ENCODE results near the gene ACOXL. TPM values are rescaled to one million over a fixed set of nuclear protein-coding genes. Genes with fewer than 3 reads are reported as not detected.

The ACOXL gene
- total RNA-seq, 5 donors from 2014 or later (not counting 1 experiment from before 2014, with no cell fraction given): 0.10 TPM; not detected in 4

- ATAC-seq (replicated peaks in 1 of 4) (no peak), DNase-seq (no peak)
- POLR2A ChIA-PET: no interaction called here
- Mint-ChIP-seq H3K36me3 (no peaks in the 10 kb centered on the region), H3K27ac (no peak overlapping the region), H3K9me3 (peaks cover 0 to under 1% (median 0%) of the 10 kb centered on the region in 3 donors), H3K4me1 (no peaks in the 10 kb centered on the region), H3K27me3 (peaks cover 0 to 3% of the 10 kb centered on the region in 2 donors), H3K4me3 (no peak overlapping the region)
- Histone ChIP-seq H3K27me3 (replicated peaks in 1 of 2; ENCODE audit: control insufficient read depth in 2 of 2, extremely low read depth in 1 of 2, insufficient read depth in 2 of 2, low read length in 1 of 2) (peaks cover 0 to 4% of the 10 kb centered on the region in 2 experiments), H3K4me3 (ENCODE audit: control insufficient read depth in 1 of 2, extremely low read depth in 1 of 2, low read length in 1 of 2) (no peak overlapping the region), H3K4me1 (ENCODE audit: control insufficient read depth in 1 of 2, extremely low read depth in 1 of 2, insufficient read depth in 2 of 2, low read length in 2 of 2) (peaks cover 0 to 4% of the 10 kb centered on the region in 2 experiments), H3K27ac (ENCODE audit: low read length) (no peak overlapping the region), H3K36me3 (ENCODE audit: control insufficient read depth in 2 of 2, extremely low read depth in 1 of 2, insufficient read depth in 1 of 2, low read length in 1 of 2) (no peaks in the 10 kb centered on the region), H3K9me3 (no peaks in the 10 kb centered on the region)
- no CpG with 5 or more reads among the region's 6 CpGs for whole genome bisulfite sequencing (ENCODE audit: insufficient coverage)
- CTCF ChIA-PET: no interaction called here
Observed at GRCh38 chr2:110978148-110978547, 245.8 kb downstream of the ACOXL start.

DNA sequence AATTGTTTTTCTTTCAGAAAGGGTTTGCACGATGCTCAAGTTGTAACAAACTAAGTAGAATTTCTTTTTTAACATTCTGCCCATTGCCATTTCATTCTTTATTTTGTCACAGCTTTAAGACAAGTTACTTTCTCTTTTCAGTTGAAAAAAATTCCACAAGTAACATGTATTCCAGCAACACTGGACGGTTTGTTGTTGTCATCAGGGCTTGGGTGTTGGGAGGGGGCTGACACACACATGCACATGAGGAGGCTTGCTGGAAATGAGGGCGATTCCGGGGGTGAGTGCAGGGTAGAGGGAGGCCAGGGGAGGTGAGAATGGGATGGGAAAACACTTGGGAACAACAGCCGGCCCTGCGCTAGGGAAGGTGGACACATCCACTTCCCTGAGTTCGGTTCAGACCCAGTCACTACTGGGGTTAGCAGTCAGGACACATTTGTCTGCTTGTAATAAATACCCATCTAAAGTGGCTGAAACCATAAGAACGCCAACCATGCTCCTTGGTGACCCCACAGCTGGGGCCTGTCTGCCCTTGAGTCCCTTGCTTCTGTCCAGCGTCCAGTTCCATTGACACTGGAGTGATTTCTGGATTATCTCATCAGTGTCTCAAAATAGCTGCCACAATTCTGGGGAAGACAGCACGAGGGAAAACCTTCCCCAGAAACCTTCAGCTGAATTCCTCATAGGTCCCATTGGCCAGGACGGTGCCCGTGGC is 246.5 kb downstream of the ACOXL start:
- Histone ChIP-seq H3K27ac (ENCODE audit: low read length) (no peak overlapping the region), H3K9me3 (no peaks in the 10 kb centered on the region), H3K27me3 (replicated peaks in 1 of 2; ENCODE audit: control insufficient read depth in 2 of 2, extremely low read depth in 1 of 2, insufficient read depth in 2 of 2, low read length in 1 of 2) (peaks cover 0 to 4% of the 10 kb centered on the region in 2 experiments), H3K4me1 (ENCODE audit: control insufficient read depth in 1 of 2, extremely low read depth in 1 of 2, insufficient read depth in 2 of 2, low read length in 2 of 2) (peaks cover 0 to 4% of the 10 kb centered on the region in 2 experiments), H3K4me3 (ENCODE audit: control insufficient read depth in 1 of 2, extremely low read depth in 1 of 2, low read length in 1 of 2) (no peak overlapping the region), H3K36me3 (ENCODE audit: control insufficient read depth in 2 of 2, extremely low read depth in 1 of 2, insufficient read depth in 1 of 2, low read length in 1 of 2) (no peaks in the 10 kb centered on the region)
- CTCF ChIA-PET: no interaction called here
- Mint-ChIP-seq H3K36me3 (no peaks in the 10 kb centered on the region), H3K27me3 (peaks cover 0 to 3% of the 10 kb centered on the region in 2 donors), H3K4me3 (no peak overlapping the region), H3K9me3 (no peaks in the 10 kb centered on the region), H3K27ac (no peak overlapping the region), H3K4me1 (no peaks in the 10 kb centered on the region)
- DNase-seq (no peak), ATAC-seq (replicated peaks in 1 of 4) (no peak)
- POLR2A ChIA-PET: no interaction called here
- WGBS (ENCODE audit: insufficient coverage): 98% methylated on average over 5 of the region's 12 CpGs

DNA sequence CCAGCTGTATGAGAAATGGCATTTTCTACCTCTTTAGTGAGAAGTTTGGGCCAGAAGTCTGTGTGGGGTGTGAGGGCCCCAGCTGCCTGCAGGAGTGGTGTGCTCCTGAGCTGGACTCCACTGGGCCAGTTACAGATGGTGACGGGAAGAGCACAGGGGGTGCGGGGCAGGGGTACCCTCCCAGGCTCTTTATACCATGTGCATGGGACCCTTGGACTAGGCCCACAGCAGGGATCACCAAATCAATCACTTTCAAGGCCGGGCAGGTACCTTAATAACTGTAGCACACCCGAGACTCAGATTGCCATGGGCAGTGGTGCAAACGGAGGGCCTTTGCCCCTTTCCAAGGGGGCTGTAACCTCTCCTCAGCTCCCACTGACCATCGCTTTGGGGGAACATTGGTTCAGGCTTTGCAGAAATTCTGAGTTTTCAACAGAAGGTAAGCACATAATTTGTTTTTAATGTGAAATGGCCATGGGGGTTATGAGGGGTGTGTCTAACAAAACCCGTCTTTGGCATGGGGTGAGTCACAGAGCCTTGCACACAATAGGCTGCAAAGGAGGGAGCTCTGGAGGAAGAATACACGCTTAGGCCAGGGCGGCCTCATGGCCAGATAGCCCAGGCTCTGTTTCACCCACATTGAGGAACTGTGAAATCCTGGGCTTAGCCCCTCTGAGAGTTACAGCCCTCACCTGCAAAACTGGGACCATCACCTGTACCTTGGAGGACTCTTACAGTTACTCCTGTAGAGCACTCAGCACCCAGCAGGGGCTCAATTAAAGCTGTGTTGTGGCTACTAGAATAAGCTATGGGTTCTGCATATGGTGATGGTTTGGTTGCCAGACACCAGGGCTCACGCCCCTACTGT is 247.3 kb downstream of the ACOXL start:
- H3K27me3 ChIP-seq (replicated peaks in 1 of 2; ENCODE audit: control insufficient read depth in 2 of 2, extremely low read depth in 1 of 2, insufficient read depth in 2 of 2, low read length in 1 of 2): peaks cover 0 to 3% of the 10 kb centered on the region in 2 experiments
- Mint-ChIP-seq H3K4me1 (no peaks in the 10 kb centered on the region), H3K36me3 (no peaks in the 10 kb centered on the region), H3K9me3 (no peaks in the 10 kb centered on the region), H3K4me3 (no peak overlapping the region), H3K27ac (no peak overlapping the region), H3K27me3 (peaks cover 0 to 3% of the 10 kb centered on the region in 2 donors)
- H3K36me3 ChIP-seq (ENCODE audit: control insufficient read depth in 2 of 2, extremely low read depth in 1 of 2, insufficient read depth in 1 of 2, low read length in 1 of 2): no peaks in the 10 kb centered on the region
- H3K27ac ChIP-seq (ENCODE audit: low read length): no peak overlapping the region
- no peaks in the 10 kb centered on the region for H3K9me3 ChIP-seq
- peaks cover 0 to 4% of the 10 kb centered on the region in 2 experiments for H3K4me1 ChIP-seq (ENCODE audit: control insufficient read depth in 1 of 2, extremely low read depth in 1 of 2, insufficient read depth in 2 of 2, low read length in 2 of 2)
- ATAC-seq (replicated peaks in 1 of 4): no peak
- 94% methylated on average over 7 of the region's 10 CpGs for WGBS (ENCODE audit: insufficient coverage)
- CTCF ChIA-PET: interaction anchor here in 1 of 2 donors (0.6 kb wide), 1 partner anchor 11 kb away, joined by 6 read pairs; no protein-coding TSS in a partner anchor
- no peak overlapping the region for H3K4me3 ChIP-seq (ENCODE audit: control insufficient read depth in 1 of 2, extremely low read depth in 1 of 2, low read length in 1 of 2)
- POLR2A ChIA-PET: no interaction called here
- DNase-seq: no peak

DNA sequence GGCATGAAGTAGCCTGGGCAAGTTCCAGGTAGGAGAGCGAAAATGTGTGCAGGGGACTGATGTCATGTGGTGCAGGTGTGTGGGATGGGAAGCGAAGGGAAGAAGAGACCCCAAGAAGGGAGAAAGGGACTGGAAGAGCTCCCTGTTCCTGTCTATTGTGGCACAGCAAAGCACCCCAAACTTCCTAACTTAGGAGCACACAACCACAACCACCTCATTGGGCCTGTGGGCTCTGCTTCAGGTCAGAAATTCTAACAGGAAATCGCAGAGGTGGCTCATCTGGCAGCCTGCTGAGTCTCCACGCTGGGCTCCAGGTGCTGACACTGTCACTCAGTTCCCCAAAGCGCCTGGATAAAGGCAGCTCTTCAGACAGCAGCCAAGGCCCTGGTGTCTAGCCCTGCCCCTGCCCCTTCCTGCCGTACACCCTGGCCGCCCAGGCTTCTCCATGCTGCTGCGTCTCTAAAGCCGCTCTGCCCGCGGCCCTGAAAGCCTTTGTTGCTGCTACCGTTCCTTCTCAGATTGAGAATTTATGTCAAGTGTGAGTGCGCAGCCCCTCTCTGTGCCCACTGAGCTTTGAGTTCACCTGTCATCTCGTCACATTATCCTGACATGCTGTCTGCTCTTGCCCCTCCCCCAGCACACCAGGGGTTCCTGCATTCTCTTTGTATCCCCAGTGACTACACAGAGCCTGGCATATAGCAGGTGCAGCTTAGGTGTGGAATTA is 248.1 kb downstream of the ACOXL start:
- no peak overlapping the region for H3K4me3 ChIP-seq (ENCODE audit: control insufficient read depth in 1 of 2, extremely low read depth in 1 of 2, low read length in 1 of 2)
- H3K4me1 Mint-ChIP-seq: no peaks in the 10 kb centered on the region
- CTCF ChIA-PET: interaction anchor here in 1 of 2 donors (1.1 kb wide), 1 partner anchor 10 kb away, joined by 3 read pairs; no protein-coding TSS in a partner anchor
- POLR2A ChIA-PET: no interaction called here
- H3K36me3 ChIP-seq (ENCODE audit: control insufficient read depth in 2 of 2, extremely low read depth in 1 of 2, insufficient read depth in 1 of 2, low read length in 1 of 2): no peaks in the 10 kb centered on the region
- 76% methylated on average over 13 of the region's 14 CpGs for WGBS (ENCODE audit: insufficient coverage)
- H3K27me3 ChIP-seq (replicated peaks in 1 of 2; ENCODE audit: control insufficient read depth in 2 of 2, extremely low read depth in 1 of 2, insufficient read depth in 2 of 2, low read length in 1 of 2): peaks cover 0 to 2% of the 10 kb centered on the region in 2 experiments
- no peaks in the 10 kb centered on the region for H3K36me3 Mint-ChIP-seq
- H3K9me3 ChIP-seq: no peaks in the 10 kb centered on the region
- no peaks in the 10 kb centered on the region for H3K9me3 Mint-ChIP-seq
- DNase-seq (no peak), ATAC-seq (replicated peaks in 1 of 4) (no peak)
- no peak overlapping the region for H3K27ac Mint-ChIP-seq
- H3K4me3 Mint-ChIP-seq: no peak overlapping the region
- H3K27me3 Mint-ChIP-seq: peaks cover 0 to 2% of the 10 kb centered on the region in 2 donors
- peaks cover 0 to 4% of the 10 kb centered on the region in 2 experiments for H3K4me1 ChIP-seq (ENCODE audit: control insufficient read depth in 1 of 2, extremely low read depth in 1 of 2, insufficient read depth in 2 of 2, low read length in 2 of 2)
- H3K27ac ChIP-seq (ENCODE audit: low read length): no peak overlapping the region

DNA sequence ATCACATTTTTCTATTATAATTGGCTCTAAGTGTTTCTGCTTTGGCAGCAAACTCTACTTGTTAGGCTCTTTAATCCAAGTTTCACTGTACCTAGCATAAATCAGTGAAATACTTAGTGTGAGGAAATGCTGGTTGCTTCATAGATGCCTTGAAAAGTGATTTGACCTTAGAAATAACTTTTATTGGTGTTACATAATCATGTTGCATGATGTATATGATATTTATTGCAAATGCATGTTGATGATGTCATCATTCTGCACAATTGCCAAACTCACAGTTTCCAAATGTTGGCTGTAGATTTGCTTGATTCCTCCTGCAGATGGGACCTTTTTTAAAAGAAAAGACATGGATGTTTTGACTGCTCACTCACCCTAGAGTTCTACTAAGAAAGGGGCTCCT is 250.8 kb downstream of the ACOXL start:
- ChIA-PET CTCF (no interaction called here), POLR2A (no interaction called here)
- H3K36me3 Mint-ChIP-seq: no peaks in the 10 kb centered on the region
- H3K27me3 ChIP-seq (replicated peaks in 1 of 2; ENCODE audit: control insufficient read depth in 2 of 2, extremely low read depth in 1 of 2, insufficient read depth in 2 of 2, low read length in 1 of 2): peaks cover 0 to 2% of the 10 kb centered on the region in 2 experiments
- no peaks in the 10 kb centered on the region for H3K9me3 Mint-ChIP-seq
- H3K9me3 ChIP-seq: no peaks in the 10 kb centered on the region
- H3K27me3 Mint-ChIP-seq: peaks cover 0 to 2% of the 10 kb centered on the region in 2 donors
- no peak overlapping the region for H3K27ac ChIP-seq (ENCODE audit: low read length)
- ATAC-seq (replicated peaks in 1 of 4) (no peak), DNase-seq (no peak)
- H3K4me3 Mint-ChIP-seq: no peak overlapping the region
- H3K4me1 Mint-ChIP-seq: no peaks in the 10 kb centered on the region
- no peaks in the 10 kb centered on the region for H3K36me3 ChIP-seq (ENCODE audit: control insufficient read depth in 2 of 2, extremely low read depth in 1 of 2, insufficient read depth in 1 of 2, low read length in 1 of 2)
- H3K4me1 ChIP-seq (ENCODE audit: control insufficient read depth in 1 of 2, extremely low read depth in 1 of 2, insufficient read depth in 2 of 2, low read length in 2 of 2): peaks cover 0 to 4% of the 10 kb centered on the region in 2 experiments
- no peak overlapping the region for H3K27ac Mint-ChIP-seq
- H3K4me3 ChIP-seq (ENCODE audit: control insufficient read depth in 1 of 2, extremely low read depth in 1 of 2, low read length in 1 of 2): no peak overlapping the region
